ENCODE data around the gene USP51.
"Not testable (repeated sequence)": the region's sequence is repeated elsewhere in the genome, so short reads cannot be mapped to it uniquely, and the experiment has no call there.

The USP51 gene

GRCh38 chrX:55464050-55464449 is 25.6 kb downstream of the USP51 start:
- not testable (repeated sequence) for DNase-seq

GRCh38 chrX:55459926-55460325 is 29.7 kb downstream of the USP51 start:
- not testable (repeated sequence) for DNase-seq

- not testable (repeated sequence) for DNase-seq
Observed at GRCh38 chrX:55459426-55459825, 30.2 kb downstream of the USP51 start.

- not testable (repeated sequence) for DNase-seq
Observed at GRCh38 chrX:55455708-55456107, 33.9 kb downstream of the USP51 start.

GRCh38 chrX:55452833-55453124 is 36.9 kb downstream of the USP51 start:
- no peak for DNase-seq

- peak; percentile 23 to 55 (median 51) for DNase-seq
Observed at GRCh38 chrX:55451990-55452832, 37.4 kb downstream of the USP51 start, which contains the start of gene MAGEH1. TSS of gene MAGEH1 (plus strand) at chrX:55452127. CDS start at chrX:55452375, 248 bp downstream.

GRCh38 chrX:55451626-55451989 is 38.0 kb downstream of the USP51 start:
- DNase-seq: no peak

- DNase-seq: no peak
Observed at GRCh38 chrX:55451141-55451540, 38.5 kb downstream of the USP51 start.

GRCh38 chrX:55450259-55450658 is 39.4 kb downstream of the USP51 start:
- DNase-seq: no peak

- not testable (repeated sequence) for DNase-seq
Observed at GRCh38 chrX:55443468-55443867, 46.2 kb downstream of the USP51 start.

Measured in activated CD4-positive, CD25-positive, alpha-beta regulatory T cell (primary cell).